ENCODE data around the gene CORO1A. TPM values are rescaled to one million over a fixed set of nuclear protein-coding genes. Genes with fewer than 3 reads are reported as not detected.
"Not testable (repeated sequence)": the region's sequence is repeated elsewhere in the genome, so short reads cannot be mapped to it uniquely, and the experiment has no call there.

Gene CORO1A
- total RNA-seq, 1 donor from 2014 or later: 69.4 TPM

GRCh38 chr16:30185683-30186421 is 2.5 kb downstream of the CORO1A start:
- intact Hi-C loops (cut with DNase I): no loop called here
- peaks cover 3 to 9% of the 10 kb centered on the region in 2 donors for H3K4me1 ChIP-seq
- TF ChIP-seq CTCF (IDR thresholded peaks at IDR 0.05): no peak
- peak in 1 of 2 donors; percentile 81 for DNase-seq (ENCODE audit: low spot score in 2 of 2)
- no peak overlapping the region for H3K27ac ChIP-seq
- peaks cover 0 to 4% of the 10 kb centered on the region in 2 donors for H3K36me3 ChIP-seq
- peak overlapping the region in 1 of 2 donors; percentile 73 for H3K4me3 ChIP-seq
- no peaks in the 10 kb centered on the region for H3K27me3 ChIP-seq
- H3K9me3 ChIP-seq: no peaks in the 10 kb centered on the region

- intact Hi-C loops (cut with DNase I): no loop called here
- Histone ChIP-seq H3K9me3 (no peaks in the 10 kb centered on the region), H3K27me3 (no peaks in the 10 kb centered on the region), H3K27ac (no peak overlapping the region), H3K4me3 (peak overlapping the region in 1 of 2 donors; percentile 1), H3K4me1 (peaks cover 3 to 9% of the 10 kb centered on the region in 2 donors), H3K36me3 (peaks cover 0 to 4% of the 10 kb centered on the region in 2 donors)
- DNase-seq (ENCODE audit: low spot score in 2 of 2): no peak
- TF ChIP-seq CTCF (IDR thresholded peaks at IDR 0.05): no peak
Measured at GRCh38 chr16:30186444-30186781, 3.0 kb downstream of the CORO1A start.

- Histone ChIP-seq H3K27me3 (no peaks in the 10 kb centered on the region), H3K4me1 (peaks cover 3 to 9% of the 10 kb centered on the region in 2 donors), H3K27ac (no peak overlapping the region), H3K9me3 (no peaks in the 10 kb centered on the region), H3K4me3 (no peak overlapping the region), H3K36me3 (peaks cover 0 to 4% of the 10 kb centered on the region in 2 donors)
- TF ChIP-seq CTCF (IDR thresholded peaks at IDR 0.05): peak; percentile 47 to 55 (median 55)
- peak in 1 of 2 donors; percentile 79 for DNase-seq (ENCODE audit: low spot score in 2 of 2)
- intact Hi-C loops (cut with DNase I): no loop called here
Measured at GRCh38 chr16:30186782-30187555, 3.6 kb downstream of the CORO1A start.

GRCh38 chr16:30187556-30187865 is 4.1 kb downstream of the CORO1A start:
- Histone ChIP-seq H3K27me3 (no peaks in the 10 kb centered on the region), H3K9me3 (no peaks in the 10 kb centered on the region), H3K4me1 (peaks cover 3 to 8% of the 10 kb centered on the region in 2 donors), H3K27ac (no peak overlapping the region), H3K36me3 (peaks cover 0 to 4% of the 10 kb centered on the region in 2 donors), H3K4me3 (no peak overlapping the region)
- no peak for DNase-seq (ENCODE audit: low spot score in 2 of 2)
- intact Hi-C loops (cut with DNase I): no loop called here
- TF ChIP-seq CTCF (IDR thresholded peaks at IDR 0.05): no peak

GRCh38 chr16:30187971-30188561 is 4.7 kb downstream of the CORO1A start:
- H3K9me3 ChIP-seq: no peaks in the 10 kb centered on the region
- H3K4me1 ChIP-seq: peaks cover 3 to 4% of the 10 kb centered on the region in 2 donors
- no peak overlapping the region for H3K27ac ChIP-seq
- H3K27me3 ChIP-seq: no peaks in the 10 kb centered on the region
- no peak overlapping the region for H3K4me3 ChIP-seq
- H3K36me3 ChIP-seq: peaks cover 0 to 4% of the 10 kb centered on the region in 2 donors
- intact Hi-C loops (cut with DNase I): no loop called here
- peak in 1 of 2 donors; percentile 61 for DNase-seq (ENCODE audit: low spot score in 2 of 2)
- no peak for TF ChIP-seq CTCF (IDR thresholded peaks at IDR 0.05)

- H3K9me3 ChIP-seq; intact Hi-C loops (cut with DNase I); DNase-seq (ENCODE audit: low spot score in 2 of 2): not testable (repeated sequence)
Measured at GRCh38 chr16:30191158-30191557, 7.8 kb downstream of the CORO1A start.

GRCh38 chr16:30193098-30193497 is 9.7 kb downstream of the CORO1A start:
- DNase-seq (ENCODE audit: low spot score in 2 of 2); H3K36me3 ChIP-seq; H3K4me3 ChIP-seq; intact Hi-C loops (cut with DNase I); H3K27me3 ChIP-seq; H3K27ac ChIP-seq; H3K4me1 ChIP-seq; H3K9me3 ChIP-seq: not testable (repeated sequence)

More at GRCh38 chr16:30191158-30191557, 7.8 kb downstream of the CORO1A start:
- not testable (repeated sequence) for H3K4me3 ChIP-seq, H3K36me3 ChIP-seq, H3K27me3 ChIP-seq, H3K27ac ChIP-seq, H3K4me1 ChIP-seq

GRCh38 chr16:30193615-30194014 is 10.2 kb downstream of the CORO1A start, which contains the start of the genes BOLA2B and SLX1A:
TSS of gene BOLA2B (minus strand) at chr16:30193666. CDS start at chr16:30193595, 71 bp downstream.
TSS of gene SLX1A (plus strand) at chr16:30193875. CDS start at chr16:30194085, 210 bp downstream.
- H3K4me1 ChIP-seq; H3K27me3 ChIP-seq; intact Hi-C loops (cut with DNase I); H3K9me3 ChIP-seq; DNase-seq (ENCODE audit: low spot score in 2 of 2); H3K36me3 ChIP-seq: not testable (repeated sequence)
- Histone ChIP-seq H3K4me3 (peak within 1 kb of the TSS in 1 of 2 donors; percentile 66), H3K27ac (peak within 1 kb of the TSS in 1 of 2 donors; percentile 46)

All from ascending aorta (tissue), 2 donors.